WTC11 (cell line): Measurements from ENCODE around the gene TIGD1. TPM values are rescaled to one million over a fixed set of nuclear protein-coding genes. Genes with fewer than 3 reads are reported as not detected.

Source experiments
- ATAC-seq: fragments of 200-7000 bp; cut with Tn5 transposase; 2 replicates; pipeline ENCODE4 v1.10.0; 2021; ENCODE audit warnings: mild to moderate bottlenecking, moderate library complexity
- CTCF ChIA-PET: fragments of 300-600 bp; sonication (Branson Sonifier 250); formaldehyde crosslinking; loops from one replicate; lab custom pipeline; 2021; ENCODE audit warnings: antibody characterized with exemption; lab: Charles Lee
- POLR2A ChIA-PET: fragments of 350-600 bp; sonication (Branson Sonifier 250); formaldehyde crosslinking; loops from one replicate; lab custom pipeline; 2021; ENCODE audit warnings: antibody characterized with exemption; lab: Charles Lee
- DNase-seq: peaks from one replicate; pipeline ENCODE4 v3.0.0; 2021; ENCODE audit warnings: low spot score
- H3K27ac Mint-ChIP-seq: 2 replicates; pipeline ENCODE4 v1.8.0; 2021; ENCODE audit warnings: mixed read lengths
- H3K27me3 Mint-ChIP-seq: 2 replicates; pipeline ENCODE4 v1.8.0; 2021; ENCODE audit warnings: low read depth, mild to moderate bottlenecking, moderate library complexity, mixed read lengths
- H3K36me3 Mint-ChIP-seq: 2 replicates; pipeline ENCODE4 v1.8.0; 2021; ENCODE audit warnings: mixed read lengths
- H3K4me1 Mint-ChIP-seq: 2 replicates; pipeline ENCODE4 v1.8.0; 2022; ENCODE audit warnings: mixed read lengths
- H3K4me3 Mint-ChIP-seq: 2 replicates; pipeline ENCODE4 v1.8.0; 2021; ENCODE audit warnings: mild to moderate bottlenecking, moderate library complexity, mixed read lengths
- H3K9me3 Mint-ChIP-seq: 2 replicates; pipeline ENCODE4 v1.8.0; 2021; ENCODE audit warnings: mixed read lengths
- CREB1 ChIP-seq: sonication (generic); formaldehyde crosslinking; IDR thresholded peaks from 2 replicates; pipeline ENCODE4 v1.8.0; 2023; ENCODE audit warnings: mild to moderate bottlenecking, missing genetic modification reagents
- ELF4 ChIP-seq: sonication (generic); formaldehyde crosslinking; IDR thresholded peaks from 2 replicates; pipeline ENCODE4 v1.8.1; 2022; ENCODE audit warnings: low read depth, mild to moderate bottlenecking, moderate library complexity, missing genetic modification reagents
- GABPB1 ChIP-seq: sonication (generic); formaldehyde crosslinking; IDR thresholded peaks from 2 replicates; pipeline ENCODE4 v1.8.1; 2023; ENCODE audit warnings: mild to moderate bottlenecking, missing genetic modification reagents
- RORB ChIP-seq: fragments of 250-450 bp; sonication (Bioruptor Pico); IDR thresholded peaks from 2 replicates; pipeline ENCODE4 v1.9.0; 2021; ENCODE audit warnings: mild to moderate bottlenecking
- SP1 ChIP-seq: sonication (generic); formaldehyde crosslinking; conservative IDR thresholded peaks from 2 replicates; pipeline ENCODE4 v1.8.1; 2022; ENCODE audit warnings: missing genetic modification reagents
- ZNF121 ChIP-seq: sonication (generic); formaldehyde crosslinking; IDR thresholded peaks from 2 replicates; pipeline ENCODE4 v1.8.0; 2023; ENCODE audit warnings: missing genetic modification reagents
- ZNF263 ChIP-seq: sonication (generic); formaldehyde crosslinking; IDR thresholded peaks from 2 replicates; pipeline ENCODE4 v1.8.1; 2022; ENCODE audit warnings: low read depth, mild to moderate bottlenecking, moderate library complexity, missing genetic modification reagents
- total RNA-seq: library from RNA; stranded (reverse); gene quantifications from 3 replicates; pipeline ENCODE4 v1.2.3, GENCODE V29; 2021
- TF ChIP-seq, protein P1 (sequence below): sonication (generic); formaldehyde crosslinking; conservative IDR thresholded peaks from 2 replicates; pipeline ENCODE4 v1.8.1; 2023; ENCODE audit warnings: mild to moderate bottlenecking, low read depth, missing genetic modification reagents, moderate library complexity
- TF ChIP-seq, protein P2 (sequence below): sonication (generic); formaldehyde crosslinking; IDR thresholded peaks from 2 replicates; pipeline ENCODE4 v1.8.0; 2023; ENCODE audit warnings: missing genetic modification reagents
- TF ChIP-seq, protein P3 (sequence below): sonication (generic); formaldehyde crosslinking; IDR thresholded peaks from 2 replicates; pipeline ENCODE4 v1.8.0; 2022; ENCODE audit warnings: mild to moderate bottlenecking, missing genetic modification reagents
- TF ChIP-seq, protein P4 (sequence below): fragments of 250-450 bp; sonication (Bioruptor Pico); IDR thresholded peaks from 2 replicates; pipeline ENCODE4 v2.1.2; 2022; ENCODE audit warnings: mild to moderate bottlenecking, moderate library complexity
- TF ChIP-seq, protein P5 (sequence below): sonication (generic); formaldehyde crosslinking; IDR thresholded peaks from 2 replicates; pipeline ENCODE4 v1.8.1; 2023; ENCODE audit warnings: mild to moderate bottlenecking, missing genetic modification reagents, moderate library complexity
- TF ChIP-seq, protein P6 (sequence below): sonication (generic); formaldehyde crosslinking; IDR thresholded peaks from 2 replicates; pipeline ENCODE4 v1.8.1; 2022; ENCODE audit warnings: mild to moderate bottlenecking, moderate library complexity, missing genetic modification reagents
- TF ChIP-seq, protein P7 (sequence below): sonication (generic); formaldehyde crosslinking; IDR thresholded peaks from 2 replicates; pipeline ENCODE4 v1.8.0; 2023; ENCODE audit warnings: missing genetic modification reagents, mild to moderate bottlenecking, borderline replicate concordance
- TF ChIP-seq, protein P8 (sequence below): fragments of 250-450 bp; sonication (Bioruptor Pico); conservative IDR thresholded peaks from 2 replicates; pipeline ENCODE4 v1.9.0; 2021; ENCODE audit warnings: mild to moderate bottlenecking

The TIGD1 gene
- total RNA-seq, 1 experiment from 2014 or later: 9.0 TPM

DNA sequence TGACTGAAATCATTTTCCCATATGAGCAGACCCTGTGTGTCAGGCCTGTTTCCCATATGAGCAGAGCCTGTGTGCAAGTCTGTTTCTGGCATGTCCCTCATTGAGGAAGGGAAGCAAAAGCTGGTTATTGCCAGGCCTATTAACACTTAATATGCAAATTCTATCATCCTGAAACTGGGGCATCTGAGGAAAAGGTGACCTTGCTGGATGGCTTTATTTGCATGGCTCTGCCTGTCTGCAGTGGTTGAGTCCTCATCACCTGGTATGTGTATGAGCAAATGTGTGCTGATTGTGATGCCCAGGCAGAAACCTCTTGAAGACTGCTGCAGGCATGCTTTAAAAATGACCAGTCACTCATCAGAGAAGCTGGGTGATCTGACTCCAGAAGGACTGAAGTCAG, 31.4 kb upstream of the TIGD1 start:
- Mint-ChIP-seq H3K27ac (no peak overlapping the region), H3K36me3 (peaks cover 18% of the 10 kb centered on the region; the same call in 1 of the 2 replicates), H3K27me3 (no peaks in the 10 kb centered on the region), H3K4me3 (no peak overlapping the region), H3K9me3 (no peaks in the 10 kb centered on the region), H3K4me1 (peaks cover 7% of the 10 kb centered on the region)
- ATAC-seq: no peak
- ChIA-PET POLR2A (no interaction called here), CTCF (no interaction called here)
- no peak for TF ChIP-seq ZNF121 (CRISPR knock-in tag)
- TF ChIP-seq SP1 (CRISPR knock-in tag): no peak
- TF ChIP-seq, protein P1, sequence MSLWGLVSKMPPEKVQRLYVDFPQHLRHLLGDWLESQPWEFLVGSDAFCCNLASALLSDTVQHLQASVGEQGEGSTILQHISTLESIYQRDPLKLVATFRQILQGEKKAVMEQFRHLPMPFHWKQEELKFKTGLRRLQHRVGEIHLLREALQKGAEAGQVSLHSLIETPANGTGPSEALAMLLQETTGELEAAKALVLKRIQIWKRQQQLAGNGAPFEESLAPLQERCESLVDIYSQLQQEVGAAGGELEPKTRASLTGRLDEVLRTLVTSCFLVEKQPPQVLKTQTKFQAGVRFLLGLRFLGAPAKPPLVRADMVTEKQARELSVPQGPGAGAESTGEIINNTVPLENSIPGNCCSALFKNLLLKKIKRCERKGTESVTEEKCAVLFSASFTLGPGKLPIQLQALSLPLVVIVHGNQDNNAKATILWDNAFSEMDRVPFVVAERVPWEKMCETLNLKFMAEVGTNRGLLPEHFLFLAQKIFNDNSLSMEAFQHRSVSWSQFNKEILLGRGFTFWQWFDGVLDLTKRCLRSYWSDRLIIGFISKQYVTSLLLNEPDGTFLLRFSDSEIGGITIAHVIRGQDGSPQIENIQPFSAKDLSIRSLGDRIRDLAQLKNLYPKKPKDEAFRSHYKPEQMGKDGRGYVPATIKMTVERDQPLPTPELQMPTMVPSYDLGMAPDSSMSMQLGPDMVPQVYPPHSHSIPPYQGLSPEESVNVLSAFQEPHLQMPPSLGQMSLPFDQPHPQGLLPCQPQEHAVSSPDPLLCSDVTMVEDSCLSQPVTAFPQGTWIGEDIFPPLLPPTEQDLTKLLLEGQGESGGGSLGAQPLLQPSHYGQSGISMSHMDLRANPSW: no peak
- no peak for TF ChIP-seq CREB1 (CRISPR knock-in tag)
- TF ChIP-seq, protein P2, sequence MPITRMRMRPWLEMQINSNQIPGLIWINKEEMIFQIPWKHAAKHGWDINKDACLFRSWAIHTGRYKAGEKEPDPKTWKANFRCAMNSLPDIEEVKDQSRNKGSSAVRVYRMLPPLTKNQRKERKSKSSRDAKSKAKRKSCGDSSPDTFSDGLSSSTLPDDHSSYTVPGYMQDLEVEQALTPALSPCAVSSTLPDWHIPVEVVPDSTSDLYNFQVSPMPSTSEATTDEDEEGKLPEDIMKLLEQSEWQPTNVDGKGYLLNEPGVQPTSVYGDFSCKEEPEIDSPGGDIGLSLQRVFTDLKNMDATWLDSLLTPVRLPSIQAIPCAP (CRISPR knock-in tag): no peak
- TF ChIP-seq RORB (CRISPR knock-in tag): no peak
- DNase-seq: no peak

DNA sequence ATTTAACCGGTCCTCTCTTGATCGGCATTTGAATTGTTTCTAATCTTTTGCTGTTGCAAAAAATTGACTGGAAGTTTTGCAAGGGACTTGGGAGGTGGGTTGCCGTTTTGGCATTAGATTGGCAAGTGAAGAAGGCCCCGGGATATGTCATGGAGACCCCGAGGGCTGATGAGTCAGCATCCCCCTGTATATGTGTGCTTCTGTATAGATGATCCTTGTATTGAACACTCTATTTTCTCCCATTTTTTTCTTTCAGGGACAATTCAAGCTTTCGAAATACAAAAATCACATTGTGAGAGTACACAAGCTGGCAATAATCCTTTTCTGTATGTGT, 30.3 kb upstream of the TIGD1 start:
- Mint-ChIP-seq H3K36me3 (peaks cover 23% of the 10 kb centered on the region), H3K27ac (no peak overlapping the region), H3K4me3 (no peak overlapping the region), H3K4me1 (no peaks in the 10 kb centered on the region), H3K27me3 (no peaks in the 10 kb centered on the region), H3K9me3 (no peaks in the 10 kb centered on the region)
- ChIA-PET CTCF (no interaction called here), POLR2A (no interaction called here)
- TF ChIP-seq, protein P3, sequence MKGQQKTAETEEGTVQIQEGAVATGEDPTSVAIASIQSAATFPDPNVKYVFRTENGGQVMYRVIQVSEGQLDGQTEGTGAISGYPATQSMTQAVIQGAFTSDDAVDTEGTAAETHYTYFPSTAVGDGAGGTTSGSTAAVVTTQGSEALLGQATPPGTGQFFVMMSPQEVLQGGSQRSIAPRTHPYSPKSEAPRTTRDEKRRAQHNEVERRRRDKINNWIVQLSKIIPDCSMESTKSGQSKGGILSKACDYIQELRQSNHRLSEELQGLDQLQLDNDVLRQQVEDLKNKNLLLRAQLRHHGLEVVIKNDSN: no peak
- no peak for TF ChIP-seq GABPB1 (CRISPR knock-in tag)
- TF ChIP-seq ZNF263 (CRISPR knock-in tag): no peak
- TF ChIP-seq, protein P4, sequence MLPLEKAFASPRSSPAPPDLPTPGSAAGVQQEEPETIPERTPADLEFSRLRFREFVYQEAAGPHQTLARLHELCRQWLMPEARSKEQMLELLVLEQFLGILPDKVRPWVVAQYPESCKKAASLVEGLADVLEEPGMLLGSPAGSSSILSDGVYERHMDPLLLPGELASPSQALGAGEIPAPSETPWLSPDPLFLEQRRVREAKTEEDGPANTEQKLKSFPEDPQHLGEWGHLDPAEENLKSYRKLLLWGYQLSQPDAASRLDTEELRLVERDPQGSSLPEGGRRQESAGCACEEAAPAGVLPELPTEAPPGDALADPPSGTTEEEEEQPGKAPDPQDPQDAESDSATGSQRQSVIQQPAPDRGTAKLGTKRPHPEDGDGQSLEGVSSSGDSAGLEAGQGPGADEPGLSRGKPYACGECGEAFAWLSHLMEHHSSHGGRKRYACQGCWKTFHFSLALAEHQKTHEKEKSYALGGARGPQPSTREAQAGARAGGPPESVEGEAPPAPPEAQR (CRISPR knock-in tag): no peak
- TF ChIP-seq ELF4 (CRISPR knock-in tag): no peak
- TF ChIP-seq, protein P5, sequence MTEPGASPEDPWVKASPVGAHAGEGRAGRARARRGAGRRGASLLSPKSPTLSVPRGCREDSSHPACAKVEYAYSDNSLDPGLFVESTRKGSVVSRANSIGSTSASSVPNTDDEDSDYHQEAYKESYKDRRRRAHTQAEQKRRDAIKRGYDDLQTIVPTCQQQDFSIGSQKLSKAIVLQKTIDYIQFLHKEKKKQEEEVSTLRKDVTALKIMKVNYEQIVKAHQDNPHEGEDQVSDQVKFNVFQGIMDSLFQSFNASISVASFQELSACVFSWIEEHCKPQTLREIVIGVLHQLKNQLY (CRISPR knock-in tag): no peak
- TF ChIP-seq, protein P6, sequence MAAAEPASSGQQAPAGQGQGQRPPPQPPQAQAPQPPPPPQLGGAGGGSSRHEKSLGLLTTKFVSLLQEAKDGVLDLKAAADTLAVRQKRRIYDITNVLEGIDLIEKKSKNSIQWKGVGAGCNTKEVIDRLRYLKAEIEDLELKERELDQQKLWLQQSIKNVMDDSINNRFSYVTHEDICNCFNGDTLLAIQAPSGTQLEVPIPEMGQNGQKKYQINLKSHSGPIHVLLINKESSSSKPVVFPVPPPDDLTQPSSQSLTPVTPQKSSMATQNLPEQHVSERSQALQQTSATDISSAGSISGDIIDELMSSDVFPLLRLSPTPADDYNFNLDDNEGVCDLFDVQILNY: no peak
- TF ChIP-seq, protein P7, sequence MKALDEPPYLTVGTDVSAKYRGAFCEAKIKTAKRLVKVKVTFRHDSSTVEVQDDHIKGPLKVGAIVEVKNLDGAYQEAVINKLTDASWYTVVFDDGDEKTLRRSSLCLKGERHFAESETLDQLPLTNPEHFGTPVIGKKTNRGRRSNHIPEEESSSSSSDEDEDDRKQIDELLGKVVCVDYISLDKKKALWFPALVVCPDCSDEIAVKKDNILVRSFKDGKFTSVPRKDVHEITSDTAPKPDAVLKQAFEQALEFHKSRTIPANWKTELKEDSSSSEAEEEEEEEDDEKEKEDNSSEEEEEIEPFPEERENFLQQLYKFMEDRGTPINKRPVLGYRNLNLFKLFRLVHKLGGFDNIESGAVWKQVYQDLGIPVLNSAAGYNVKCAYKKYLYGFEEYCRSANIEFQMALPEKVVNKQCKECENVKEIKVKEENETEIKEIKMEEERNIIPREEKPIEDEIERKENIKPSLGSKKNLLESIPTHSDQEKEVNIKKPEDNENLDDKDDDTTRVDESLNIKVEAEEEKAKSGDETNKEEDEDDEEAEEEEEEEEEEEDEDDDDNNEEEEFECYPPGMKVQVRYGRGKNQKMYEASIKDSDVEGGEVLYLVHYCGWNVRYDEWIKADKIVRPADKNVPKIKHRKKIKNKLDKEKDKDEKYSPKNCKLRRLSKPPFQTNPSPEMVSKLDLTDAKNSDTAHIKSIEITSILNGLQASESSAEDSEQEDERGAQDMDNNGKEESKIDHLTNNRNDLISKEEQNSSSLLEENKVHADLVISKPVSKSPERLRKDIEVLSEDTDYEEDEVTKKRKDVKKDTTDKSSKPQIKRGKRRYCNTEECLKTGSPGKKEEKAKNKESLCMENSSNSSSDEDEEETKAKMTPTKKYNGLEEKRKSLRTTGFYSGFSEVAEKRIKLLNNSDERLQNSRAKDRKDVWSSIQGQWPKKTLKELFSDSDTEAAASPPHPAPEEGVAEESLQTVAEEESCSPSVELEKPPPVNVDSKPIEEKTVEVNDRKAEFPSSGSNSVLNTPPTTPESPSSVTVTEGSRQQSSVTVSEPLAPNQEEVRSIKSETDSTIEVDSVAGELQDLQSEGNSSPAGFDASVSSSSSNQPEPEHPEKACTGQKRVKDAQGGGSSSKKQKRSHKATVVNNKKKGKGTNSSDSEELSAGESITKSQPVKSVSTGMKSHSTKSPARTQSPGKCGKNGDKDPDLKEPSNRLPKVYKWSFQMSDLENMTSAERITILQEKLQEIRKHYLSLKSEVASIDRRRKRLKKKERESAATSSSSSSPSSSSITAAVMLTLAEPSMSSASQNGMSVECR (CRISPR knock-in tag): no peak
- no peak for TF ChIP-seq CREB1 (CRISPR knock-in tag)
- TF ChIP-seq, protein P8, sequence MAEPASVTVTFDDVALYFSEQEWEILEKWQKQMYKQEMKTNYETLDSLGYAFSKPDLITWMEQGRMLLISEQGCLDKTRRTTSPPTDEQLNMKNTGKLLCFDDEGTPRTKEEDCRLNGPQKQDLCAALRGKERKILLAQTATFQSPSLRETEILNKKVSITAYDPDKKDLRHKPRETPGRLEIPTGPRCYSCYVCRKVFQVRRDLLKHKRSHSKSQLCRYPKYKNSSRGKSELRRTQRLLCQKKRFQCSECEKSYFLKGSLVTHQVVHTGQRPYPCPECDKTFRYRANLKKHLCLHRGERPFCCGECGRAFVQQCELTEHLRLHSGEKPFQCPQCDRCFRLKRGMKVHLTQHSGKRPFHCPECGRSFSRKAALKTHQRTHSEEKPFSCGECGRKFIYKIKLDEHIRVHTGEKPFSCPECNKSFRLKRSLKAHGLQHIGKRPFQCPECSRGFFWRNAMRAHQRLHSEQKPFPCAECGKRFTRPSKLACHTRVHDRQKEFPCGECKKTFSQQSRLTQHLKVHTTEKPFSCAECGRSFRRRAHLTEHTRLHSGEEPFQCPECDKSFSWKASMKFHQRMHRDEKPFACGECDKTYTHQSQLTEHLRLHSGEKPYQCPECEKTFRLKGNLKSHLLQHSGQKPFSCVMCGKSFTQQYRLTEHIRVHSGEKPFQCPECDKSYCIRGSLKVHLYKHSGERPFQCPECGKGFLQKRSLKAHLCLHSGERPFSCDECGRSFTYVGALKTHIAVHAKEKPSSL (CRISPR knock-in tag): no peak
- DNase-seq (no peak), ATAC-seq (no peak)
